SIG-M5 (cell line): ENCODE measurements around the gene GINS2.

Experiments
- DNase-seq: peaks from one replicate; lab custom pipeline; 2025; lab: John Stamatoyannopoulos, UW

GINS2 gene

DNA sequence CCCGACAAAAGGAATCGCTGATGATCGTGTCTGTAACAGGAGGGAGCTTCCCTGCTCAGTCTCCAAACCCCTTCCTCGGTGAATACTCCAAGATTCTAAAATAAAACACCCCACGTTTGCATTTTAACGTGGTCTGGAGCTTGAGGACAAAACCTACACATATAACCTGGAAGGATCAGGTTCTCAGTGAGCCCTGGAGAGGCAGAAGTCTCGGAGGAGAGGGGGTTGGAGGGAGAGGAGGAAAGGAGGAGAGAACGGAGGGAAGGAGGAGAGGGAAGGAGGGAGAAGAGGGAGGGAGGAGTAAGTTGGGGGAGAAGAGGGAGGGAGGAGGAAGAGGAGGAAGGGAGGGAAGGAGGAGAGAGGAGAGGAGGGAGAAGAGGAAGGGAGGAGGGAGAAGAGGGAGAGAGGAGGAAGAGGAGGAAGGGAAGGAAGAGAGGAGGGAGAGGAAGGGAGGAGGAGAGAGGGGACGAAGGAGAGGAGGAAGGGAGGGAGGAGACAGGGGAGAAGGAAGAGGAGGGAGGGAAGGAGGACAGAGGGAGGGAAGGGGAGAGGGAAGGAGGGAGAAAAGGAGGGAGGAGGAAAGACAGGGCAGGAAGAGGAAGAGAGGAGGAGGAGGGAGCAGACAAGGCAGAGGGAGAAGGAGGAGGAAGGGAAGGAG, 27.4 kb upstream of the GINS2 start:
- DNase-seq: no peak

- no peak for DNase-seq
These were observed 26.6 kb upstream of the GINS2 start for GRCh38 chr16:85715169-85716021.

GRCh38 chr16:85712801-85713200, 24.0 kb upstream of the GINS2 start:
- DNase-seq: no peak

DNA sequence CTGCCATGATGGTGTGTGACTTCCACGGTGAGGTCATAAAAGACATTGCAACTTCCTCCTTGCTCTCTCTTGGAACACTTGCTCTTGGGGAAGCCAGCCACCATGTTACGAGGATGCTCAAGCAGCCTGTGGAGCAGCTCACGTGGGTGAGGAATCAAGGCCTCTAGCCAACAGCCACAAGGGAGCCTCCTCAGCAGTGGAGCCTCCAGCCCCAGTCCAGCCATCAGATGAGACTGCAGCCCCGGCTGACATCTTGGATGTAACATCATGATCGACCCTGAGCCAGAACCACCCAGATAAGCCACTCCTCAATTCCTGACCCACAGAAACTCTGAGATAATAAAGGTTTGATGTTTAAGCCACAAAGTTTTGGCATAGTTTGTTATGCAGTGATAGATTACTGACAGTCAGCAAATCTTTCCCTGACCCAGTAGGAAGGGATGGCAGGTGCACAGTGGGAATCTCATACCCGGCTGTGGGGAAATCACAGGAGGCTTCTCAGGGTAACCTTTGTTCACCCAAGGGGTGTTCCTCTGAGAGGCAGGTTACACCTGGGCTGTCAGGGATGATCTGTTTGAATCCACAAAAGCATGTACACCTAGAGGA, 23.3 kb upstream of the GINS2 start:
- DNase-seq: no peak

DNA sequence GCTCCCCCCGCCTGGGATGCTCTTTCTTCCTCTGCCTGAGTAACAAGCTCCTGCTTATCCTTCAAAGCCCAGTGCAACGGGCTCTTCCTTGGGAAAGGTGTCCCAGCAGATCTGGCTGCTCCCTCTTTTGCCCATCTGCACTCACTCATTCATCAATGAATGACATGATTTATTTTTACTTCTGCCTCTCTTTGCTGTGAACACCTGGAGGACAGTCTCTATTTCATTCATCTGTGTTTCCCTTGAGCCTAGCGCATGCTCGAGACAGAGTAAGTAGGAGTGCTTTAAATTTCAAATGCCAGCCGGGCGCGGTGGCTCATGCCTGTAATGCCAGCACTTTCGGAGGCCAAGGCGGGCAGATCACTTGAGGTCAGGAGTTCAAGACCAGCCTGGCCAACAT, 22.0 kb upstream of the GINS2 start:
- no peak for DNase-seq

DNA sequence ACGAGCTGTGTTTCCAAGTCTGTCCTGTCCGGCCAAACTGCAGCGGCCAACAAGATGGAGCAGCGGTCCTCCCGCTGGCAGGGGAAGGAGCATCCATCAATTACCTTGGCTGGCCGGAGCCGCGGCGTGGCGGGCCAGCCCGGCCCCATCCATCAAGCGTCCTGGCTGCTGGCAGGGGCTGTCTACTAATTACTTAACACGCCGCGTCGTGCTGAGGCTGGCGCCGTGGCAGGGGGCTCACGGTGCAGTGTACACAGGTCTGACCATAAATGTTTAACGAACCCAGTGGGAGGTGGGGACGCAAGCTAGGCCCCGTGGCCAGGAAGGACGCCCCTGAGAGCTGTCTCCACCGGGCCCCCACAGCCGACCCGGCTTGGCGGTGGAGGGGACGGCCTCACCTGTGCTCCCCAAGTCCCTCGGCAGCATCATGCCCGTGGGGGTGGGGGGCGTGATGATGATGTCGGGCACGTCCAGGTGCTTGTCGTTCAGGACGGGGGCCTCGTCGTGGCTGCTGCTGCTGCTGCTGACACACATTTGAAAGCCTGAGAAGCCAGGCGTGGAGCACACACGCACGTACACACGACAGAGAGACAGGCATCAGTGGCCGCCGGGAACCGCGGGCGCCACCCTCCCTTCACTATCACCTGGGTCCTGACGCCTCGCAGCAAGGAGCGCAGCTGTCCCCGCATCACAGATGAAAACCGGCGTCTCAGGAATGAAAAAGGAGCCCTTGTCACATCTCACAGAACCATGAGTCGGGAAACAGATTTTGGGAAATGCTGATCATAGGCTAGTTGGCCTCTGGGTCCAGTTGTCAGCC, 21.2 kb upstream of the GINS2 start:
- no peak for DNase-seq

DNA sequence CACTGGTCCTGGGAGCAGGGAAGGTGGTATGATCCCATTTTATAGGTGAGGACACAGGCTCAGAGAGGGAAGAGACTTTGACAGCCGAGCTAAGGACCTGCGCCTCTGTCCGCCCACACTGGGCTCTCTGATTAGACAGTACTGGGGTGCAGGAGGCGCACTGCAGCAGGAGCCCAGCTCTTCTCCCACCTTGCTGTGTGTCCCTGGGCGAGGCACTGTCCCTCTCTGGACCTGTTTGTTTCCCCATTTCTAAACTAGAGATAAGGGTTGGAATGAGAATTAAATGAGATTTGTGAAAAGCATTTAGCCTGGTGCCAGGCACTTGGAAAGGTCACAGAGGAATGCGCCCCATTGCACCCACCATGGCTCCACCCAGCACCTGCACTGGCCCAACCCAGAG, 19.6 kb upstream of the GINS2 start:
- DNase-seq: no peak

DNA sequence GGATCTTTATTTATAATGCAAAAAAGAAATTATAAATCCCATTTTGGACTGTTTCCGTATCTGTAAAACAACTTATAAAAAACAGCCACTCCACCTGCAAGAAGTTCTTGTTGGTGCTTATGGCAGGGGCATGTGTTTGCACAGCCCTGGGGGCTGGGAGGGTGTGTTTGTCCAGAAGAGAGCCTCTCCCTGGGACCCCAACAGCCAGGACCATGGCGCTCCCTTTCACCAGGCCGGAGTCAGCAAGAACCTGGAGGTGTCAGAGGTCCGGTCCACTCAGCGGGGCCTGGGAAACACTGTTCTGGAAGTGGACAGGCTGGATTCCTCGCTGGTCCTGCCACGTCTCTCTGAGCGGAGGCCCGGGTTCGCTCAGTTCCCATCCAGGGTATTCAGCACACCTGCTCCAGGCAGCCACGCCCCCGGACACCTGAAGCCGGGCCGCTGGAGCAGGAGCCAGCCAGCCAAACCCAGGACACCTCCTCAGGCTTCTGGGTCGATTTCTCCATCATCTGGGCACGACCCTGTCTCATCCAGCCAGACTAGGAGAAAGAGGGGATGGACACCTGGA, 18.9 kb upstream of the GINS2 start:
- no peak for DNase-seq

DNA sequence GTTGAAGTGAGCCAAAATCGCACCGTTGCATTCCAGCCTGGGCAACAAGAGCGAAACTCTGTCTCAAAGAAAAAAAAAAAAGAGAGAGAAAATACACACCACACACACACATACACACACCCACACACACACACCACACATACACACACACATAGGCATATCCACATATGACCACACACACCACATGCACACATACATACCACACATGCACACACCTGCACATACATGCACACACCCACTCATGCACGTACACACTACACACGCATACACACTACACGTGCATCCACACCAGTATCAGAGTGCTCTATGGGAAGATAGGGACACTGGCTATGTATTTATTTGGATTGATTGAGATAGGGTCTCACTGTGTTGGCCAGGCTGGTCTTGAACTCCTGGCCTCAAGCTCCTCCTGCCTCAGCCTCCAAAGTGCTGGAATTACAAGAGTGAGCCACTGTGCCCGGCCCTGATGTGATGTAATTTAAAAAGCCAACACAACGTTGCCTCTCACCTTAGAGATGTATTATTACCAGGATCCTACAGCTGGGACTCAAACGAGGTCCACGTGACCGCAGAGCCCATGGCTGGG, 17.8 kb upstream of the GINS2 start:
- DNase-seq: no peak

- DNase-seq: no peak
These were observed 16.4 kb upstream of the GINS2 start for GRCh38 chr16:85704900-85705846.

DNA sequence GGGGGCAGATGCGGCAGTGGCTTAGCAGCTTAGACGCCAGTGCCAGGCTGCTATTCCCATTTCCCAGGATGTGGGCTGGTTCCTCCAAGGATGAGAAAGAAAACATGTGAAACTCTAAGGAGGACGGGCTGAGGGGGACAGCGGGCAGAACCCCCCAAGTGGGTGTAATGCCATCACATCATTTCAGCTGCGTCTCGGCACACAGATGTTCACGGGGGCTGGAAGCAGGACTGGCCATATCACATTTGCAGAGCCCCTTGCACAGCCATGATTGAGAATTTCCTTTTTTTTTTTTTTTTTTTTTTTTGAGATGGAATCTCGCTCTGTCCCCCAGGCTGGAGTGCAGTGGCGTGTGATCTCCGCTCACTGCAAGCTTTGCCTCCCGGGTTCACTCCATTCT, 15.3 kb upstream of the GINS2 start:
- no peak for DNase-seq

DNA sequence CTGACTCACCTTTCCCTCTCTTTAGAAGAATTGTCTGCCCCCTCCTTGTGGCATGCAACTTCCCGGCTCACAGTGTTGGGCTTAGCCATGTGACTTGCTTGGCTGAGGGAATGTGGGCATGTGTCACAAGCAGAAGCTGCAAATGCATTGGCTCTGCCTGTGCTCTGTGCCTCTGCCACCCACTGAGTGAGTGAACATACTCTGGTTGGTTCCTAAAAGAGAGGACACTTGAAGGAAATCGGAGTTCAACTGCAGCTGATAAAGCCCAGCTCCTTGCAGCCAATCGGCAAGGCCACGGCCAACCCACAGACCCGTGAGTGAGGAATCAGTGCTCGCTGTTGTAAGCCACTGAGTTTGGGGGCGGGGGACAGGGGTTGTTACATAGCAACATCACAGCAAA, 10.9 kb upstream of the GINS2 start:
- DNase-seq: no peak

GRCh38 chr16:85698935-85699558, 10.3 kb upstream of the GINS2 start:
- DNase-seq: no peak

GRCh38 chr16:85698459-85698891, 9.7 kb upstream of the GINS2 start:
- DNase-seq: no peak

- no peak for DNase-seq
These were observed 8.7 kb upstream of the GINS2 start for GRCh38 chr16:85697431-85697830.

DNA sequence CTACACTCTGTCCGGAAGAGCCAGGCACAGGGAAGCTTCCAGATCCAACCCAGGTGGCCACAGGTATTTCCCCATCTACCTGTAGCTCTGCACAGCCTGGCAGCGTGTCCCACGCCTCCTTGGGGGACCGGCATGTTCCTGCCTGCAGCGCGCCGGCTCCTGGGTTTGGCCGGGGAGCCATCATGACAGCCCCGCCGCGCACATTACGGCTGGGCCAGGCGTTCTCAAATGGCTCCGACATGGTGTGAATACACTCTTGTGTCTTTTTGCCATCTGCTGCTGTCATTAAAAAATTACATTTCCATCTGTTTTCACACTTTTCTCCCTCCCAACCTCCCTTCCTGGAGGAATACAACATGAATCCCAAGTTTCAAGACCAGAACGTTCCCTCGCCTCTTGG, 8.0 kb upstream of the GINS2 start:
- DNase-seq: no peak

GRCh38 chr16:85695196-85696128, 6.7 kb upstream of the GINS2 start:
- no peak for DNase-seq

DNA sequence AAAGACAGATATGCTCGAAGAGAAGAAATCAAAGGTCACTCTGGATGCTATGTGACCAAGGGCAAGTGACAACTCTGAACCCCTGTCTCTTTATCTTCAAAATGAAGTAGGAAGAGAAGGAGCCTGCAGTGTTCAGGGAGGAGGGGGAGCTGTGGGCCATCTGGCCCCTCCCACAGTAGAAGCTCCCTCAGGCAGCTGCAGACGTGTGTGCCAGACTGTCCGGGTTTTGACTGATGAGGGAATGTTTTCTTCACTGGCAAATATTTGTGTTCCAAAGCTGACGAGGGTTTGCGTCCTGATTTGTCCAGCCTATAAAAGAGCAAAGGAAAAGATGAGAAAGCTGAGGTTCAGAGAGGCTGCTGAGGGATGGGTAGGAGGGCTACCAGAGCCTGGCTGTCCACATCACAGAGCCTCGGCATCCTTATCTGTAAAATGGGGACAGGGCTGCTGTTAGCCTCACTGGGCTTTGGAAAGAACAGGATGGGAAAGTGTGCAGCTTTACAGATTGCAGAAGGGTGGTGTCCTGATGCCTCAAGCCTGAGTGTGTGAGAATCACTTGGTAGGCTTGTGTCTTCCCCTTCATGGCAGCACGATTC, 1.8 kb upstream of the GINS2 start:
- DNase-seq: no peak

- DNase-seq: no peak
These were observed 1.2 kb upstream of the GINS2 start for GRCh38 chr16:85689950-85690320.
